C4-2B (cell line): ENCODE results near the gene PYROXD2.

ENCODE experiments used
- CTCF ChIP-seq: fragments of 450-650 bp; conservative IDR thresholded peaks from 2 replicates; pipeline ENCODE4 v1.5.1; 2017; ENCODE audit warnings: mild to moderate bottlenecking
- ZFX ChIP-seq: fragments of 450-650 bp; IDR thresholded peaks from 2 replicates; pipeline ENCODE4 v1.6.1; 2017

DNA sequence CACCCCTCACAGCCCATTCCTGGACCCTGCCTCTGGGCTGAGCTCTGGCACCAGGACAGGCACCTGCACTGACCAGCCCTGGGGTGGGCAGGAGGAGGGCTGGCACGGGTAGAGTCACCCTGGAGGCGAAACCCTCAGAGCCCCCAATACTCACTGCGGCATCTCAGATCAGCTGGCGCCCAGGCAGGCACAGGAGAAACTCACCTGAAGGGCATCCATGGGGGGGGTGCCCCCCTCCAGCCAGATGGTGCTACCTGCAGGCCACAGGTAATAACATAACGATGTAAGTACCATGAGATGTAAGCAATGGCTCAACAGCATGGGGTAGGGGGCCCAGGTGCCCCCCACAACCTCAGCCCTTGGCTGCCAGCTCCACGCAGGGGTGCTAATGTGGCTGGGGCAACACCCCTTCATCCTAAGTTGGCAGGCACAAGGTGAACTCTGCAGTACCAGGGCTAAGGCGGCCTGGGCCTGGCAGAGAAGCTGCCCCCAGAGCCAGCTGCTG lies 12.1 kb upstream of the PYROXD2 start:
- TF ChIP-seq CTCF (no peak), ZFX (no peak)
